ENCODE results near the gene PHPT1. TPM values are rescaled to one million over a fixed set of nuclear protein-coding genes. Genes with fewer than 3 reads are reported as not detected.

The PHPT1 gene
- 10 to 100 TPM; 31.5 to 45.5 (median 38.8) TPM for total RNA-seq
- polyA plus RNA-seq = 100 to 1,000 TPM; 151 to 168 (median 156) TPM
- long read RNA-seq, donor 1, transcript PHPT1-201 (3 exons, 890 nt) = major isoform, 51 of 59 reads
- long read RNA-seq, donor 1, partial matches to known transcripts = 0 of 59 reads
- long read RNA-seq, donor 1, other reads (novel, unspliced or antisense) = 0 of 59 reads
- long read RNA-seq, donor 2, transcript PHPT1-205 (3 exons, 1,316 nt) = minor isoform, 6 of 92 reads
- long read RNA-seq, donor 2, transcript PHPT1-206 (4 exons, 618 nt) = minor isoform, 5 of 92 reads
- long read RNA-seq, donor 2, transcript PHPT1-201 (3 exons, 890 nt) = major isoform, 72 of 92 reads
- long read RNA-seq, donor 2, partial matches to known transcripts = 5 of 92 reads
- long read RNA-seq, donor 2, other reads (novel, unspliced or antisense) = 0 of 92 reads
- long read RNA-seq, donor 3, transcript PHPT1-201 (3 exons, 890 nt) = major isoform, 72 of 78 reads
- long read RNA-seq, donor 3, partial matches to known transcripts = 0 of 78 reads
- long read RNA-seq, donor 3, other reads (novel, unspliced or antisense) = 0 of 78 reads
- long read RNA-seq, donor 4, partial matches to known transcripts = 0 of 7 reads
- long read RNA-seq, donor 4, other reads (novel, unspliced or antisense) = 0 of 7 reads
- long read RNA-seq, donor 5, transcript PHPT1-204 (2 exons, 627 nt) = minor isoform, 11 of 140 reads
- long read RNA-seq, donor 5, transcript PHPT1-201 (3 exons, 890 nt) = major isoform, 118 of 140 reads
- long read RNA-seq, donor 5, partial matches to known transcripts = 8 of 140 reads
- long read RNA-seq, donor 5, other reads (novel, unspliced or antisense) = 0 of 140 reads
- long read RNA-seq, donor 6, transcript PHPT1-205 (3 exons, 1,316 nt) = minor isoform, 6 of 192 reads
- long read RNA-seq, donor 6, transcript PHPT1-204 (2 exons, 627 nt) = minor isoform, 9 of 192 reads
- long read RNA-seq, donor 6, transcript PHPT1-201 (3 exons, 890 nt) = major isoform, 165 of 192 reads
- long read RNA-seq, donor 6, partial matches to known transcripts = 10 of 192 reads
- long read RNA-seq, donor 6, other reads (novel, unspliced or antisense) = 0 of 192 reads
- long read RNA-seq, donor 7, transcript PHPT1-206 (4 exons, 618 nt) = minor isoform, 5 of 156 reads
- long read RNA-seq, donor 7, transcript PHPT1-204 (2 exons, 627 nt) = minor isoform, 6 of 156 reads
- long read RNA-seq, donor 7, transcript PHPT1-201 (3 exons, 890 nt) = major isoform, 135 of 156 reads
- long read RNA-seq, donor 7, partial matches to known transcripts = 6 of 156 reads
- long read RNA-seq, donor 7, other reads (novel, unspliced or antisense) = 0 of 156 reads
- long read RNA-seq, donor 8, transcript PHPT1-201 (3 exons, 890 nt) = major isoform, 104 of 121 reads
- long read RNA-seq, donor 8, transcript PHPT1-204 (2 exons, 627 nt) = minor isoform, 7 of 121 reads
- long read RNA-seq, donor 8, transcript PHPT1-206 (4 exons, 618 nt) = minor isoform, 6 of 121 reads
- long read RNA-seq, donor 8, partial matches to known transcripts = 0 of 121 reads
- long read RNA-seq, donor 8, other reads (novel, unspliced or antisense) = 0 of 121 reads
- long read RNA-seq, donor 9, transcript PHPT1-201 (3 exons, 890 nt) = major isoform, 80 of 91 reads
- long read RNA-seq, donor 9, partial matches to known transcripts = 8 of 91 reads
- long read RNA-seq, donor 9, other reads (novel, unspliced or antisense) = 0 of 91 reads
- long read RNA-seq, donor 10, transcript PHPT1-201 (3 exons, 890 nt) = major isoform, 35 of 41 reads
- long read RNA-seq, donor 10, partial matches to known transcripts = 0 of 41 reads
- long read RNA-seq, donor 10, other reads (novel, unspliced or antisense) = 0 of 41 reads

DNA sequence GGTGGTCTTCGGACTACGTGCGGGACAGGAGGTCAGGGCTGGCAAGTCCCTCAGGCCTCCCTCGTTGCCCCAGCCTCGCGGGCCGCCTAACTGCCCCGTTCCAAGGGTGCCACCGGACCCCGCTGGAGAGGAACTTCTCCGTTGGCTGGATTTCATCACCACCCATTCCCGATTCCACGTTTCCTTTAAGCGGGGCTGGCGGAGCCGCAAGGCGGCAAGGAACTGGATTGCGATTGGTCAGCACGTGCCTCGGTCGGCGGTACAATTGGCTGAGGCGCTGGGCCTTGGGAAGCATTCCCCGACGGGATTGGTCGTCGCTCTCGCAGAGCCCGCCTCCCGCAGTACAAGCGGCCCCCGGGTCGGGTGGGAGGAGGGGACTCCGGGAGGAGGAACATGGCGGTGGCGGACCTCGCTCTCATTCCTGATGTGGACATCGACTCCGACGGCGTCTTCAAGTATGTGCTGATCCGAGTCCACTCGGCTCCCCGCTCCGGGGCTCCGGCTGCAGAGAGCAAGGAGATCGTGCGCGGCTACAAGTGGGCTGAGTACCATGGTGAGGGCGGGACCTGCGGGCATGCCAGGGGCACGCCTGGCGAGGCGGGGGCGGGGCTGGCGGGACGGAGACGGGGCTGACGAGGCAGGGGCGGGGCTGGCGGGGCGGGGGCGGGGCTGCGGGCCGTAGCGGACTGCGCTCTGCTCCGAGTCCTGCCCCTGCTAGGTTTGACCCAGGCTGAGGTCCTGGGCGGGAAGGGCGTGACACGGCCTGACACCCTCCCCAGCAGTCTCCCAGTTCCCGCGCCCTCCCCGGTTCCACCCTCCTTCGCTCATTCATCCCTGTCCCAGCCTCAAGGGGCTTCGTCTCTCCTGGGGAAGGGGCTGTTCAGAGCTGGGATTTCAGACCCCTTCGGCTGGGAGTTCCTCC is at the start of gene PHPT1:
PHPT1 (plus strand) TSS at position 372 of the 922 bp plus-strand sequence; CDS start at position 394, 22 bp downstream.
- DNase-seq = peak; percentile 99 to 100
- Histone ChIP-seq H3K36me3 (peaks cover 8 to 12% (median 10%) of the 10 kb centered on the region in 4 donors), H3K27ac (peak within 1 kb of the TSS; percentile 85 to 99 (median 92)), H3K9me3 (no peaks in the 10 kb centered on the region), H3K4me1 (peaks cover 35 to 75% (median 71%) of the 10 kb centered on the region in 4 donors), H3K4me3 (peak within 1 kb of the TSS; percentile 55 to 85 (median 61)), H3K27me3 (peaks cover 12 to 42% (median 29%) of the 10 kb centered on the region in 3 donors)
- 0 to 1% (median 1%) methylated on average over 20 to 77 of the region's 77 CpGs for WGBS, 5 donors
- intact Hi-C loops (cut with DNase I; ENCODE audit: low total_unique reads) = no loop called here
- TF ChIP-seq, protein P1, sequence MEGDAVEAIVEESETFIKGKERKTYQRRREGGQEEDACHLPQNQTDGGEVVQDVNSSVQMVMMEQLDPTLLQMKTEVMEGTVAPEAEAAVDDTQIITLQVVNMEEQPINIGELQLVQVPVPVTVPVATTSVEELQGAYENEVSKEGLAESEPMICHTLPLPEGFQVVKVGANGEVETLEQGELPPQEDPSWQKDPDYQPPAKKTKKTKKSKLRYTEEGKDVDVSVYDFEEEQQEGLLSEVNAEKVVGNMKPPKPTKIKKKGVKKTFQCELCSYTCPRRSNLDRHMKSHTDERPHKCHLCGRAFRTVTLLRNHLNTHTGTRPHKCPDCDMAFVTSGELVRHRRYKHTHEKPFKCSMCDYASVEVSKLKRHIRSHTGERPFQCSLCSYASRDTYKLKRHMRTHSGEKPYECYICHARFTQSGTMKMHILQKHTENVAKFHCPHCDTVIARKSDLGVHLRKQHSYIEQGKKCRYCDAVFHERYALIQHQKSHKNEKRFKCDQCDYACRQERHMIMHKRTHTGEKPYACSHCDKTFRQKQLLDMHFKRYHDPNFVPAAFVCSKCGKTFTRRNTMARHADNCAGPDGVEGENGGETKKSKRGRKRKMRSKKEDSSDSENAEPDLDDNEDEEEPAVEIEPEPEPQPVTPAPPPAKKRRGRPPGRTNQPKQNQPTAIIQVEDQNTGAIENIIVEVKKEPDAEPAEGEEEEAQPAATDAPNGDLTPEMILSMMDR (IDR thresholded peaks at IDR 0.05) = no peak
- TF ChIP-seq POLR2A (IDR thresholded peaks at IDR 0.05) = peak in 2 of 4 donors; percentile 24 to 82
- TF ChIP-seq POLR2AphosphoS5 (IDR thresholded peaks at IDR 0.05) = peak; percentile 20 to 94 (median 88)

DNA sequence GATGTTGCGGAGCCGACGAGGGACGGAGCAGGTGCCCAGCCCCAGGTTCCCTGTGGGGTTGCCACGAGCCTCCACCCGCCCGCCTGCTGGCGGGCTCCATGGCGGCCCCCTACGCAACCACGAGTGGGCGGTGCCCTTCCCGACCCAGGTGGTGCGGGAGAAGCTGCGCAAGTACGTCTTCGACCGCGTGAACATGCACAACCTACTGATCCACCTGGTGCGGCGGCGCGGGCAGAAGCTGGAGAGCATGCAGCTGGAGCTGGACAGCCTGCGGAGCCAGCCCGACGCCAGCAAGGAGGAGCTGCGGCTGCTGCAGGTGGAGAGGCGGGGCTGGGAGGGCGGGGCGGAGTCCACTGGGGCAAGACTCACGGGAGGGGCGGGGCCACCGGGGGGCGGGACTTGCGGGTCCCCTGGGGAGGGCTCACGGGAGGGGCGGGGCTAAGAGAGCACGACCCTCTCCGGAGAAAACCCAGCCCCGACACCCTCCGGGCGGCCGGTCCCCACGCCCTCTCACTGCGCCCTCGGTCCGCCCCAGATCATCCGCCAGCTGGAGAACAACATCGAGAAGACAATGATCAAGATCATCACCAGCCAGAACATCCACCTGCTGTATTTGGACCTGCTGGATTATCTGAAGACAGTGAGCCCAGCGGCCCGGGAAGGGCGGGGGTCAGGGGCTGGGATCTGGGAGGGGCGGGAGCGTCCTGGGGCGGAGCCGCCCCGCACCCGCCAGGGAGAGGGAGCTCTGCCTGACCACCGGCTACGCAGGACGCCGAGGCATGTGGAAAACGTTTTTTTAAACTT is 49.2 kb upstream of the PHPT1 start:
- 0 to 2% (median 0%) methylated on average over 16 to 63 of the region's 63 CpGs for WGBS, 5 donors

More for the DNA sequence above, 49.2 kb upstream of the PHPT1 start:
- no peaks in the 10 kb centered on the region for H3K9me3 ChIP-seq
- H3K27ac ChIP-seq = peak overlapping the region; percentile 72 to 88 (median 79)
- peak overlapping the region; percentile 41 to 61 (median 43) for H3K4me3 ChIP-seq
- intact Hi-C loops (cut with DNase I; ENCODE audit: low total_unique reads) = no loop called here
- DNase-seq = peak; percentile 96
- peak in 2 of 3 donors; percentile 55 to 75 for TF ChIP-seq POLR2AphosphoS5 (IDR thresholded peaks at IDR 0.05)
- TF ChIP-seq, protein P1 (IDR thresholded peaks at IDR 0.05) = no peak
- H3K27me3 ChIP-seq = peaks cover 6 to 70% (median 32%) of the 10 kb centered on the region in 3 donors
- peaks cover 0 to 7% (median 2%) of the 10 kb centered on the region in 4 donors for H3K36me3 ChIP-seq
- peaks cover 30 to 65% (median 52%) of the 10 kb centered on the region in 4 donors for H3K4me1 ChIP-seq

Data from stomach (tissue), 19 donors.